C4-2B (cell line): ENCODE data around the gene LRMDA.

Experiments used
- CTCF ChIP-seq: fragments of 450-650 bp; conservative IDR thresholded peaks from 2 replicates; pipeline ENCODE4 v1.5.1; 2017; ENCODE audit warnings: mild to moderate bottlenecking
- ZFX ChIP-seq: fragments of 450-650 bp; IDR thresholded peaks from 2 replicates; pipeline ENCODE4 v1.6.1; 2017

- TF ChIP-seq CTCF (no peak), ZFX (no peak)
These were observed 396.2 kb downstream of the LRMDA start for GRCh38 chr10:75827587-75828021.
